Activated CD4-positive, alpha-beta T cell treated with anti-CD3 and anti-CD28 coated beads, Interleukin-2, Interleukin-6, amounts not matched to agents 100 ng/mL and 50 ng/mL, durations not matched to agents 16 hours and 8 hours (primary cell): ENCODE results near the gene COCH.
"Not testable (repeated sequence)": the region's sequence is repeated elsewhere in the genome, so short reads cannot be mapped to it uniquely, and the experiment has no call there.

Experiments
- DNase-seq: peaks from one replicate; pipeline ENCODE4 v3.0.0-alpha.2; 2020

Gene COCH

GRCh38 chr14:30933937-30934336, 59.6 kb downstream of the COCH start:
- DNase-seq = not testable (repeated sequence)

- no peak for DNase-seq
Measured at GRCh38 chr14:30935445-30935844, 61.1 kb downstream of the COCH start.

- DNase-seq = no peak
Measured at GRCh38 chr14:30938617-30939016, 64.3 kb downstream of the COCH start.
